CD14-positive monocyte (primary cell): ENCODE measurements around the gene UBXN1. TPM values are rescaled to one million over a fixed set of nuclear protein-coding genes. Genes with fewer than 3 reads are reported as not detected.
A peak's percentile ranks its signal among the peaks of the same experiment; 100 is the strongest.

Source experiments
- DNase-seq, 3 donors: peaks; one replicate each; pipeline ENCODE4 v3.0.0-alpha.2; 2011 to 2022
- H2AFZ ChIP-seq: 2 replicates; pipeline ENCODE4 v1.6.0; 2012; ENCODE audit warnings: mild to moderate bottlenecking, low read depth, low read length, inconsistent platforms; ENCODE audit not compliant: insufficient read depth, poor library complexity, severe bottlenecking
- H3K27ac ChIP-seq, 2 donors: 1 replicate in 1 of 2; 2 replicates in 1 of 2; pipeline ENCODE4 v1.5.1; 2012 to 2013; ENCODE audit warnings: low read length in 2 of 2, control low read depth in 1 of 2, inconsistent platforms in 1 of 2, low read depth in 1 of 2, mild to moderate bottlenecking in 1 of 2
- H3K27me3 ChIP-seq, 2 donors: one replicate each; pipeline versions ENCODE4 v1.6.0 to v1.6.1; 2011 to 2013; ENCODE audit warnings: low read length in 2 of 2; ENCODE audit not compliant: control insufficient read depth in 2 of 2, insufficient read depth in 2 of 2
- H3K36me3 ChIP-seq, 2 donors: replicated peaks in 1 of 2; 1 replicate in 1 of 2; 2 replicates in 1 of 2; pipeline versions ENCODE4 v1.5.1 to v1.6.1; 2012 to 2013; ENCODE audit warnings: low read length in 2 of 2, control low read depth in 1 of 2, inconsistent platforms in 1 of 2, mild to moderate bottlenecking in 1 of 2; ENCODE audit not compliant: insufficient read depth in 2 of 2, control insufficient read depth in 1 of 2
- H3K4me1 ChIP-seq, 2 donors: 1 replicate in 1 of 2; 2 replicates in 1 of 2; pipeline versions ENCODE4 v1.5.1 to v1.6.1; 2012 to 2013; ENCODE audit warnings: low read length in 2 of 2, control low read depth in 1 of 2, inconsistent platforms in 1 of 2, mild to moderate bottlenecking in 1 of 2, moderate library complexity in 1 of 2; ENCODE audit not compliant: insufficient read depth in 2 of 2, control insufficient read depth in 1 of 2
- H3K4me2 ChIP-seq: replicated peaks from 2 replicates; pipeline ENCODE3; 2012; ENCODE audit warnings: low read length, moderate library complexity, mild to moderate bottlenecking; ENCODE audit not compliant: poor library complexity, severe bottlenecking; ENCODE audit errors: extremely low read depth
- H3K4me3 ChIP-seq, 3 experiments: fragments of 200-600 bp in 1 of 3; sonication (generic) in 1 of 3; replicated peaks in 1 of 3; 1 replicate in 2 of 3; 2 replicates in 1 of 3; pipeline ENCODE4 v1.5.1; 2011 to 2013; ENCODE audit warnings: low read length in 3 of 3, mild to moderate bottlenecking in 3 of 3, control low read depth in 2 of 3, low read depth in 2 of 3, inconsistent platforms in 1 of 3, moderate library complexity in 1 of 3
- H3K79me2 ChIP-seq: 2 replicates; pipeline ENCODE4 v1.6.0; 2012; ENCODE audit warnings: mild to moderate bottlenecking, control low read depth, inconsistent platforms, low read length, moderate library complexity; ENCODE audit not compliant: insufficient read depth
- H3K9ac ChIP-seq: 2 replicates; pipeline ENCODE4 v1.6.0; 2017; ENCODE audit warnings: low read length, mild to moderate bottlenecking; ENCODE audit not compliant: insufficient read depth, poor library complexity, severe bottlenecking
- H3K9me3 ChIP-seq, 2 donors: replicated peaks in 1 of 2; 1 replicate in 1 of 2; 2 replicates in 1 of 2; pipeline versions ENCODE4 v1.5.1 to v1.6.1; 2012 to 2013; ENCODE audit warnings: low read length in 2 of 2, control low read depth in 1 of 2; ENCODE audit not compliant: control insufficient read depth in 1 of 2, insufficient read depth in 1 of 2
- H4K20me1 ChIP-seq: 2 replicates; pipeline ENCODE4 v1.6.0; 2012; ENCODE audit warnings: mild to moderate bottlenecking, low read length, control low read depth, moderate library complexity; ENCODE audit not compliant: insufficient read depth
- H3K27ac Mint-ChIP-seq, 7 donors: one replicate each; pipeline ENCODE4 v1.8.0; 2020; ENCODE audit warnings: mild to moderate bottlenecking in 7 of 7, mixed read lengths in 7 of 7, moderate library complexity in 6 of 7, inconsistent platforms in 2 of 7
- H3K27me3 Mint-ChIP-seq, 3 donors: one replicate each; pipeline ENCODE4 v1.8.0; 2021 to 2022; ENCODE audit warnings: low read depth in 3 of 3, mild to moderate bottlenecking in 3 of 3, mixed read lengths in 3 of 3, moderate library complexity in 3 of 3, inconsistent platforms in 1 of 3
- H3K36me3 Mint-ChIP-seq, 2 donors: one replicate each; pipeline ENCODE4 v1.8.0; 2020; ENCODE audit warnings: mixed read lengths in 2 of 2, inconsistent platforms in 1 of 2, mild to moderate bottlenecking in 1 of 2
- H3K4me1 Mint-ChIP-seq: one replicate; pipeline ENCODE4 v1.8.0; 2020; ENCODE audit warnings: mild to moderate bottlenecking, mixed read lengths
- H3K4me3 Mint-ChIP-seq, 2 donors: one replicate each; pipeline ENCODE4 v1.8.0; 2020; ENCODE audit warnings: mild to moderate bottlenecking in 2 of 2, mixed read lengths in 2 of 2, moderate library complexity in 1 of 2
- H3K9me3 Mint-ChIP-seq, 7 donors: one replicate each; pipeline ENCODE4 v1.8.0; 2020 to 2022; ENCODE audit warnings: mixed read lengths in 7 of 7, mild to moderate bottlenecking in 6 of 7, moderate library complexity in 6 of 7, inconsistent platforms in 2 of 7
- CTCF ChIP-seq: fragments of 200-600 bp; IDR thresholded peaks from one replicate; pipeline ENCODE4 v1.8.0; 2022; ENCODE audit warnings: antibody characterized with exemption, mild to moderate bottlenecking
- WGBS: methylation state at CpG from one replicate; pipeline ENCODE4 v1.1.5; 2013; ENCODE audit warnings: missing lambda C conversion rate; ENCODE audit not compliant: insufficient coverage; 5-methylcytosine and 5-hydroxymethylcytosine counted together
- intact Hi-C, 2 donors: fragments of 100-400 bp; cut with micrococcal nuclease; formaldehyde crosslinking; loops; one replicate each; pipeline versions ENCODE4 v1.15.0 to v1.15.1; 2023
- polyA plus RNA-seq, 3 donors: library from polyadenylated mRNA; depleted of rRNA in 1 of 3; unstranded in 2 of 3; stranded (reverse) in 1 of 3; fragments of 300-500 nt in 2 of 3; fragments of >200 nt in 1 of 3; fragmentation: Illumina TruSeq in 2 of 3; gene quantifications; 1 replicate in 2 of 3; 2 replicates in 1 of 3; pipeline ENCODE4 v1.2.3, GENCODE V29; 2012 to 2021

The UBXN1 gene
- polyA plus RNA-seq, 3 donors = 93.9 to 147 (median 106) TPM

GRCh38 chr11:62727165-62727871, 48.4 kb upstream of the UBXN1 start, which contains the start of gene HNRNPUL2:
TSS of gene HNRNPUL2 (minus strand) at chr11:62727457. CDS start at chr11:62727156, 301 bp downstream.
- H3K4me2 ChIP-seq = peak within 1 kb of the TSS; percentile 100
- peaks cover 26 to 30% of the 10 kb centered on the region in 2 donors for H3K36me3 ChIP-seq
- H3K79me2 ChIP-seq = peaks cover 82% of the 10 kb centered on the region
- H3K36me3 Mint-ChIP-seq = peaks cover 27 to 37% of the 10 kb centered on the region in 2 donors
- H4K20me1 ChIP-seq = peaks cover 51% of the 10 kb centered on the region
- H3K9me3 ChIP-seq = no peaks in the 10 kb centered on the region
- peaks cover 47% of the 10 kb centered on the region for H3K4me1 Mint-ChIP-seq
- peak within 1 kb of the TSS; percentile 91 to 98 for H3K4me3 Mint-ChIP-seq
- no peaks in the 10 kb centered on the region for H3K27me3 Mint-ChIP-seq
- peak within 1 kb of the TSS; percentile 90 for H2AFZ ChIP-seq
- TF ChIP-seq CTCF = no peak
- H3K4me3 ChIP-seq = peak within 1 kb of the TSS; percentile 84 to 97 (median 91)
- peak within 1 kb of the TSS; percentile 88 to 91 for H3K27ac ChIP-seq
- under 1% methylated on average over 68 of the region's 72 CpGs for WGBS
- intact Hi-C loops = loop anchor here (1.0 to 5.0 kb wide), 2 partner anchors 18 to 45 kb away; partner anchors contain the start of gene TAF6L (in 2 of the 2)
- H3K9me3 Mint-ChIP-seq = peaks cover 0 to 3% (median 0%) of the 10 kb centered on the region in 7 donors
- H3K4me1 ChIP-seq = peaks cover 36 to 45% of the 10 kb centered on the region in 2 donors
- H3K9ac ChIP-seq = peak within 1 kb of the TSS; percentile 91
- peak; percentile 99 for DNase-seq
- H3K27me3 ChIP-seq = no peaks in the 10 kb centered on the region
- H3K27ac Mint-ChIP-seq = peak within 1 kb of the TSS; percentile 94 to 98 (median 98)

- Histone ChIP-seq H3K4me2 (peak overlapping the region; percentile 100), H3K9me3 (no peaks in the 10 kb centered on the region), H2AFZ (peak overlapping the region; percentile 90), H3K27me3 (no peaks in the 10 kb centered on the region), H3K4me1 (peaks cover 36 to 45% of the 10 kb centered on the region in 2 donors), H3K9ac (peak overlapping the region; percentile 91), H4K20me1 (peaks cover 55% of the 10 kb centered on the region), H3K4me3 (peak overlapping the region; percentile 84 to 97 (median 91)), H3K36me3 (peaks cover 29 to 35% of the 10 kb centered on the region in 2 donors), H3K79me2 (peaks cover 82% of the 10 kb centered on the region), H3K27ac (peak overlapping the region; percentile 88 to 91)
- intact Hi-C loops = loop anchor here (1.0 to 5.0 kb wide), 3 partner anchors 17 to 45 kb away; partner anchors contain the start of gene TAF6L (in 2 of the 2)
- DNase-seq = no peak
- H3K9me3 Mint-ChIP-seq = peaks cover 0 to 3% (median 0%) of the 10 kb centered on the region in 7 donors
- peaks cover 47% of the 10 kb centered on the region for H3K4me1 Mint-ChIP-seq
- H3K27ac Mint-ChIP-seq = peak overlapping the region; percentile 94 to 98 (median 98)
- H3K36me3 Mint-ChIP-seq = peaks cover 32 to 41% of the 10 kb centered on the region in 2 donors
- TF ChIP-seq CTCF = no peak
- WGBS = under 1% methylated on average over 37 of the region's 37 CpGs
- H3K27me3 Mint-ChIP-seq = no peaks in the 10 kb centered on the region
- peak overlapping the region; percentile 91 to 98 for H3K4me3 Mint-ChIP-seq
These were observed 48.0 kb upstream of the UBXN1 start for GRCh38 chr11:62726915-62727164.
